ENCODE measurements around the gene E2F4.

GRCh38 chr16:67234180-67234597, 42.2 kb downstream of the E2F4 start:
- TF ChIP-seq CTCF (IDR thresholded peaks at IDR 0.05) (no peak), POLR2A (IDR thresholded peaks at IDR 0.05) (no peak), POLR2AphosphoS5 (IDR thresholded peaks at IDR 0.05) (no peak)
